NCI-H1105 (cell line): ENCODE measurements around the gene APOL1.

ENCODE experiments used
- DNase-seq: peaks from one replicate; lab custom pipeline; 2025; lab: John Stamatoyannopoulos, UW

Gene APOL1

DNA sequence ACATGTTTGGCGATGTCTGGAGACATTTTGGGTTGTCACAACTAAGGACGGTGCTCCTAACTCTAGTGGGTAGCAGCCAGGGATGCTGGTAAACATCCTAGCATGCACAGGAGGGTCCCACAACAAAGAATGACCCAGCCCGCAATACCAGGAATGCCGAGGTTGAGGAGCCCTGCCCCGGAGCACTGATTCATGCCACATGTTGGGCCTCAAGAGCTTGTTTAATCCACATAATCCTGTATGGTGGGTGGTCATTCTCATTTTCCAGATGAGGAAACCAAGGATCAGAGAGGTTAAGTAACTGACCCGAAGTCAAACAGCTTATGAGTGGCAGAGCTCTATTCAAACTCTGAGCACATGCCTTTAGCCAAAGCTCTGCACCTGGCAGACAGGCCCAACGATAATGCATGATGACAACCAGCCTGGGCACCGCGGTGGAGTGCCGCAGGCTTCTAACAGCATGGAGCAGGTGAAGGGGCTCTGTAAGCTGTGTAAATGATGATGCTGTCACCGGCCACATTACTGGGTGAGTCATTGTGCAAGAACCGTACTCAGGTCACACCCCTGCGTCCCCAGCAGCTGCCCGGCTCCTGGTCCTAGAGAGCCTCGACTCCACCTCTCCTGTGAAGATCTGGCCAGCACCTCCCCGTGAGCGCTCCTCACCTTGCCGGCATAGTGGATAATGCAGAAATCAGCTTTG, 58.6 kb downstream of the APOL1 start:
- no peak for DNase-seq

DNA sequence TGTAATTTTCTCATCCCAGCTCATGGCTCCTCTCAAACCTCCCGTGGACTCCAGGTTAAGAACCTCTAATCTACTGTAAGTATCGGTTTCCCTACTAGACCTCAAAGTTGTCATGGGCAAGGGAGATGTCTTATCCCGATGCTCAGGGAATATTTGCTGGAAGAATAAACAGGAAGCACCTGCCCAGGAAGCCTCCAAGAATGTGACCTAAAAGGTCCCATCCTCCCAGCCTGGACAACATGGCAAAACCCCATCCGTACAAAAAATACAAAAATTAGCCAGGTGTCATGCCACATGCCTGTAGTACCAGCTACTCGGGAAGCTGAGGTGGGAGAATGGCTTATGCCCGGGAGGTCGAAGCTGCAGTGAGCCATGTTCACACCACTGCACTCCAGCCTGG, 62.4 kb downstream of the APOL1 start:
- DNase-seq = no peak

GRCh38 chr22:36316419-36316818, 63.5 kb downstream of the APOL1 start:
- no peak for DNase-seq
